GM18511 (cell line): ENCODE results near the gene POLE3.
"Not testable (repeated sequence)": the region's sequence is repeated elsewhere in the genome, so short reads cannot be mapped to it uniquely, and the experiment has no call there.

Source experiments
- ATAC-seq: cut with Tn5 transposase; IDR thresholded peaks from one replicate; pipeline ENCODE4 v1.9.1; 2021; ENCODE audit warnings: mild to moderate bottlenecking, moderate library complexity; ENCODE audit not compliant: unreplicated experiment

Gene POLE3, protein sequence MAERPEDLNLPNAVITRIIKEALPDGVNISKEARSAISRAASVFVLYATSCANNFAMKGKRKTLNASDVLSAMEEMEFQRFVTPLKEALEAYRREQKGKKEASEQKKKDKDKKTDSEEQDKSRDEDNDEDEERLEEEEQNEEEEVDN

GRCh38 chr9:113410207-113410864 lies at the start of gene POLE3, which contains the start of gene C9orf43:
Gene POLE3 (minus strand): TSS chr9:113410675. CDS start chr9:113410293, 382 bp downstream.
Gene C9orf43 (plus strand): TSS chr9:113410747. CDS start chr9:113413494, 2,747 bp downstream.
- peak; percentile 94 for ATAC-seq

GRCh38 chr9:113456235-113456634 lies 45.8 kb upstream of the POLE3 start:
- ATAC-seq = no peak

- no peak for ATAC-seq
These were observed 44.7 kb upstream of the POLE3 start for GRCh38 chr9:113454914-113455761.

GRCh38 chr9:113452113-113452605 lies 41.7 kb upstream of the POLE3 start:
- ATAC-seq = no peak

GRCh38 chr9:113449376-113449775 lies 38.9 kb upstream of the POLE3 start:
- no peak for ATAC-seq

GRCh38 chr9:113446323-113446740 lies 35.9 kb upstream of the POLE3 start:
- peak; percentile 54 for ATAC-seq

DNA sequence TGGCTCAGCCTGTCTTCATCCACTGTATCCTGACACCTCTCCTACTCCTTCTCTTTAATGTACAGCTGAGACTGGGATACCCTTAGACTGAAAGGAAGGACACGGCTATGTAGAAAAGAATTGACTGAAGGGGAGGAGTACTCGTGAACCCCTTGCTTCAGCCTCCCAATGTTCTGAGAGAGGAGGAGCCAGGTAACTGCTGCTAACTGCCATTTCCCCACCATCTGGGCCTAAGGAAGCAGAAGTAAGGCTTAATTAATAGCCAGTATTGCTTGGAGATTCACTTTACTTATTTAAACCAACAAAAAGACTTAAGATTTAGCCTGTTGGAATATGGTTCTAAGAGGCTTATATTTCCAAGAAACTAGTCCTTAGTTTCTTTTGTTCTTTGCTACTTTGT lies 34.3 kb upstream of the POLE3 start:
- ATAC-seq = no peak

DNA sequence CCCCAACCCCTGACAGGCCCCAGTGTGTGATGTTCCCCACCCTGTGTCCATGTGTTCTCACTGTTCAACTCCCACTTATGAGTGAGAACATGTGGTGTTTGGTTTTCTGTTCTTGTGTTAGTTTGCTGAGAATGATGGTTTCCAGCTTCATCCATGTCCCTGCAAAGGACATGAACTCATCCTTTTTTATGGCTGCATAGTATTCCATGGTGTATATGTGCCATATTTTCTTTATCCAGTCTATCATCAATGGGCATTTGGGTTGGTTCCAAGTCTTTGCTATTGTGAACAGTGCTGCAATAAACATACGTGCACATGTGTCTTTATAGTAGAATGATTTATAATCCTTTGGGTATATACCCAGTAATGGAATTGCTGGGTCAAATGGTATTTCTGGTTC lies 27.2 kb upstream of the POLE3 start:
- ATAC-seq = not testable (repeated sequence)

DNA sequence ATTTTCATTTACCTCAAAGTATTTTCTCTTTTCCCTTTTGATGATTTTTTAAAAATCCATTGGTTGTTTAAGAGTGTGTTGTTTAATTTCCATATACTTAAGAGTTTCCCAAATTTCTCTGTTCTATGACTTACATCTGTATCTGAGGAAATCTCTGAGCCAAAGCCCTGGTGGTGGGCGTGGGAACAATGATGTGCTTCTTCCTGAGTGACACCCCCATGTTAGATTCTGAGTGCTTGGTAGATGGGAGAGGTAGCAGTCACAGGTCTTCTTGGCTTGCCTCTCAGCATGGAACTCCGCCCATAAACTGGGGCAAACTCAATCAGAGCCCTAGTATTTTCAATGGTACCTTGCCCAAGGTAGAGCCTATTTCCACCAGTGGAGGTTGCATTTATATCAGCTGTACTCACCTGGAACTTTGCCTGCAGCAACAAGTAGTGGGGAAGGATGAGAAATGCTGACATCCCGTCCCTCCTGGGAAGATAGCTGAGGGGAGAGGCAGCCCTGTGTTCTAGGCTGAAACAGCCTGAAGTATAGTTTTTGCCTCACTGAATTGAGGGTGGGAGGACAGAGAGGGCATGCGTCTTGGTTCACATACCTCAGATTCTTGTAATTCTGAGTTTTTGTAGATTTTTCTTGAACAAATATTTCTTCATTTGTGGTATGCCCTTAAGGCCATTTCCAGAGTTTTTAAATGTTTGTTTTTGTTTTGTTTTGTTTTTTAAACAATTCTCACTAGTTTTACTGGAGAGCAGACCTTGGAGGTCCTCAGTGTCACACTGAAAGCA lies 26.4 kb upstream of the POLE3 start:
- no peak for ATAC-seq

- no peak for ATAC-seq
These were observed 20.7 kb upstream of the POLE3 start for GRCh38 chr9:113431191-113431590.

DNA sequence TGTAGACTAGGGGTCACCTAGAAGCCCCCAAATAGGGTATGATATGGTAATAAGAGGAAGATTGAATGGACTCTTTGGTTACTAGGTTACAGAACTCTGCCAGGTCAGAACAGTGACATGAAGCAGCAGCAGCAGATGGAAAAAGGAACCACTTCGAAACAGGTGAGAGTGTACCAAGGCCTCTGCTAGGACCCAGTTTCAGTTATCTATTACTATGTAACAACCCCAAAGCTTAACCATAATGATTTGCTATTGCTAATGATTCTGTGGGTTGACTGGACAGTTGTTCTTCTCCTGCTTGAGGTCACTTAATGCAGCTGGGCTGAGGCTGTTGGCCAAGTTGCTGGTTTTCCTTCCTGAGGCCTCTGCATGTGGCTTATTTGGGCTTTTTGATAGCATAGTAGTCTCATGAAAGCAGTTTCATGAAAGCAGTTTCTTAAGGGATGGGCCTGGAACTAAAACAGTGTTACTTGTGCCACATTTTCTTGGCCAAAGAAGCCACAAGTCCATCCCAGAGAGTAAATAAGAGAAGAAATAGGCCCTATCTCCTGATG lies 17.7 kb upstream of the POLE3 start:
- ATAC-seq = peak; percentile 57

DNA sequence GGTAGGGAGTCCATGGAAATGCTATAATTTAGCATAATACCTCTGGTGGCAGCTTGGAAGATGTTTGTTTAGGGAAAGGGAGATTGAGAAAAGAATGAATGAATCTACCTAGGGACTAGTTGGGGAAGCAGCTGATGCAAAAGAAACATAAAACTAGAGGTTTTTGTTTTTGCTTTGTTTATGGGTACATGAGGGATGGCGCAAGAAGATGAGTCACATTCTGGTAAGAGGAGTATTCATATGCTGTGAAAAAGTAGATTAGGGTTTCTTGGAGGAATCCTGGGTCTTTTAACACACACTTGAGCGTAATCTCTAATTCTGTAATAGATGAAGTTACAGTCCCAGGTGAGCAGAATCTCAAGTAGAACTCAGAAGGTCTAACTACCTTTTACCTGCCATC lies 17.2 kb upstream of the POLE3 start:
- ATAC-seq = no peak

DNA sequence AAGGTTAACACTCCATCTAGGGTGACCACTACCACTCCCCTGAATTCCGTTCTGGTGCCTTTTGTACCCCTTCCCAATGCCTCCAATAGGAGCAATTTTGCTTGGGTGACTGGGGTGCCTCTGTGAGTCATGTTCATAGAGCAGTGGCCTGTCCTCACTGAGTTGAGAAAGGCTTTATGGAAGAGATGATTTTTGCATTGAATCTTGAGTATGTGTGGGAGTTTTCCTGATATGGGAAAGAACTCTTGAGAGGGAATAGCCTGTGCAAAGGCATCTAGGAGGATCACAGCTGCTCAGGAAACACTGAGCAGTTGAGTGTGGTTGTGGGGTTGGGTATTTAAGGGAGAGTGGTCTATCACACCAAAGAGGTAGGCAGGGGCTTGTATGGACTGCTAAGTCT lies 16.2 kb upstream of the POLE3 start:
- ATAC-seq = no peak

DNA sequence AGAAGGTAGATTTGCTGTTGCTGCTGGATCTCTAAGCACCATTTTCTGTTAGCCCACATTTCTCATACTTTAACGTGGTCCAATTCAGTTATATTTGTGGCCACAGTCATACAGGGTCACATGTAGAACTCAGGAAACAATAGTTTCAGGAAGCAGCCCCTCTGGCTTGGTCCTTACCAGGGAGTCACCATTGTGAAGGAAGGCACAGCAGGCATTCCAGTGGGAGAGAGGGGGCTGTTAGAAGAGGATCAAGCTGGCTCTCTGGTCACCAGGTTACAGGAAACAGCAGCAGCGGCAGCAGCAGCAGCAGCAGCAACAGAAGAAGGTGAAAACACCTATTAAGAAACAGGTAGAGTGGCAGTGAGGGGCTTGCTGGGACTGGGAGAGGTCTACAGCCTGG lies 14.6 kb upstream of the POLE3 start:
- ATAC-seq = no peak

DNA sequence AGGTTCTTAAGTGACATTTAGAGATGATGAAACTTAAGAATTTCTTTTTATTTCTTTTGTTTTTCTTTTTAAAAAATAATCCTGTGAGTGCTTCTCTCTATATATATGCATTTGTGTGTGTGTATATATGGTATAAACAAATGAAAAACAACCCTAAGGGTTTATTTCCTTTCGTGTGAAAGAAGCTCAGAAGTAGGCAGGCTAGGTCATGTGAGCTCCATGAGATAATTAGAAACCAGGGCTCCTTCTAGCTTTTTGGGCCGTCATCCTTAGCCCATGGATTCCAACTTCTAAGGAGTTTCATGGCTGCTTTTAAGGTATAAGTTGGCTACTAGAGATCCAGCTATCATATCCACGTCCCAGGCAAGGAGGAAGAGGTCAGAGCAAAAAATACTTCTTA lies 11.3 kb upstream of the POLE3 start:
- ATAC-seq = no peak

GRCh38 chr9:113417370-113417769 lies 6.9 kb upstream of the POLE3 start:
- no peak for ATAC-seq

DNA sequence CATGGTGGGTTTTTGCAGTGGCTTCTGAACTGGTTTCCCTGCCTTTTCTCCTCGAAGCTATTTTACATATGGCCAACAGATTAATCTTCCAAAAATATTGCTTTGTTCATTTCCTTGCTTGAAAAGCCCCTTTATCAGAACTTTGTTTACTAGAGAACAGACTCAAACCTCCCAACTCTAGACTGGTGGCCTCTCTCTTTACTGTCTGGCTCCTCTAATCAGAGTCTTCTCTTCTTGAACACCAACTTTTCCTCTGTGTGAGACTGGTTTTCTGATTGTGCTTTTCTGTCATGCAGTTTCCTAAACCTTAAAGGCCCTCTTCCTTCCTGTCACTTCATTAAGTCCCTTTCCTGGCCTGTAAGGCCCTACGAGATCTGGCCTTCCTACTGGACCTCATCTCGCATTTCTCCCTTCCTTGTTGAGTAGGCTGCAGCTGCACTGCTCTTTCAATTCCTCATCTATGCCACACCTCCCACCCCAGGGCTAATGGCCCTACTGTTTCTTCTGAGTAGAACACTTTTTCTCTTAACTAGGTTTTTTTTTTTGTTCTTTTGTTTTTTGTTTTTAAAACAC lies 5.8 kb upstream of the POLE3 start:
- ATAC-seq = peak; percentile 99

DNA sequence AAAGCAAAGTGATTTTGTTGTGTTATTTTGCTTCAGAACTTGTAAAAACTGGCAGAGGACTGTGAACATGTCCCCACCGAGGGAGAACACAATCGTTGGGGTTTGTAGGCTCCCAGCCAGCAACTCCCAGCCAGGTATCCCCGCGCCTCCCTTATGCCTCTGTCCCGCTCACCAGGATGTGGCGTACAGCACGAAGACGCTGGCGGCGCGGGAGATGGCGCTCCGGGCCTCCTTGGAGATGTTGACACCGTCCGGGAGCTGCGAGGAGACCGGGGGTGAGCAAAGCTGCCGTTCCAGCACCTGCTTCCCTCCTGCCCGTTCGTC lies 630 bp downstream of the POLE3 start:
- ATAC-seq = peak; percentile 7

GRCh38 chr9:113409481-113409880 lies 994 bp downstream of the POLE3 start:
- ATAC-seq = no peak

- peak; percentile 18 for ATAC-seq
These were observed 3.5 kb downstream of the POLE3 start for GRCh38 chr9:113406873-113407511.
